NT2/D1 (cell line): ENCODE data around the gene NBAS.

ENCODE experiments used
- DNase-seq: peaks from one replicate; pipeline ENCODE4 v3.0.0-alpha.2; 2011; ENCODE audit warnings: low read depth, low spot score
- H3K27me3 ChIP-seq: 2 replicates; pipeline ENCODE4 v1.6.0; 2011; ENCODE audit warnings: mild to moderate bottlenecking; ENCODE audit not compliant: insufficient read length, insufficient read depth
- H3K36me3 ChIP-seq: 2 replicates; pipeline ENCODE4 v1.6.1; 2011; ENCODE audit warnings: mild to moderate bottlenecking, low read length, mixed read lengths; ENCODE audit not compliant: insufficient read depth, insufficient read length
- H3K4me1 ChIP-seq: 2 replicates; pipeline ENCODE4 v1.5.1; 2011; ENCODE audit not compliant: insufficient read depth, insufficient read length
- H3K4me3 ChIP-seq: 2 replicates; pipeline ENCODE4 v1.5.1; 2011; ENCODE audit warnings: low read depth; ENCODE audit not compliant: insufficient read length
- H3K9ac ChIP-seq: 2 replicates; pipeline ENCODE4 v1.6.0; 2011; ENCODE audit warnings: low read depth; ENCODE audit not compliant: insufficient read length
- H3K9me3 ChIP-seq: 2 replicates; pipeline ENCODE4 v1.5.1; 2011; ENCODE audit warnings: mild to moderate bottlenecking, low read length; ENCODE audit not compliant: insufficient read depth
- SUZ12 ChIP-seq: IDR thresholded peaks from 2 replicates; pipeline ENCODE4 v1.6.1; 2011; ENCODE audit not compliant: insufficient read length, insufficient read depth; ENCODE audit errors: extremely low read depth
- YY1 ChIP-seq: IDR thresholded peaks from 2 replicates; pipeline ENCODE4 v1.6.1; 2011; ENCODE audit not compliant: insufficient read length, insufficient read depth
- ZNF274 ChIP-seq: IDR thresholded peaks from 2 replicates; pipeline ENCODE4 v1.6.1; 2011; ENCODE audit warnings: mild to moderate bottlenecking, low read depth, low read length

NBAS gene

GRCh38 chr2:15595342-15595905 lies 34.3 kb upstream of the NBAS start:
- Histone ChIP-seq H3K4me1 (no peaks in the 10 kb centered on the region), H3K9me3 (no peaks in the 10 kb centered on the region), H3K4me3 (no peak overlapping the region), H3K36me3 (peaks cover 60% of the 10 kb centered on the region), H3K9ac (no peak overlapping the region), H3K27me3 (no peaks in the 10 kb centered on the region)
- no peak for DNase-seq
- TF ChIP-seq ZNF274 (no peak), YY1 (no peak)

- peaks cover 51% of the 10 kb centered on the region for H3K36me3 ChIP-seq
Observed at GRCh38 chr2:15594291-15595256, 33.4 kb upstream of the NBAS start.

DNA sequence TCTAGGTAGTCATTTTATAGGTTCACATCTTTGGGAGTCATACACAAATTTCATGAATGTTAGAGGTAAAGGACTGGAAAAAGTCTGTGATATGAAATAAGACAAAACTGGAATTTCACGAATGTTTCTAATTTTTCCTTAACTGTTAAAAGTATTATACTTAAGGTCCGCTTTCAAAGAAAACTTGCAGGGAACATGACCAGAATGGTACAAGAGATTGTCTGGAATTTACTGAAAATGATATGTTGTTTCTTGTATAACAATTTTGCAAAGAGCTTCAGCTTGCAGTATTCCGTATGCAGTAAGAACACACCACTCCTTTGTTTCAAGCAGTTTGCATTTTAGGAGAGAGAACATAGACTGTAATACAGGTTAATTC lies 32.2 kb upstream of the NBAS start:
- Histone ChIP-seq H3K4me3 (peak overlapping the region; percentile 15), H3K4me1 (no peaks in the 10 kb centered on the region), H3K9ac (no peak overlapping the region), H3K9me3 (no peaks in the 10 kb centered on the region), H3K27me3 (no peaks in the 10 kb centered on the region), H3K36me3 (peaks cover 42% of the 10 kb centered on the region)
- DNase-seq, result no peak
- TF ChIP-seq ZNF274 (no peak), SUZ12 (no peak), YY1 (no peak)

More at GRCh38 chr2:15594291-15595256, 33.4 kb upstream of the NBAS start:
- Histone ChIP-seq H3K4me3 (no peak overlapping the region), H3K9ac (no peak overlapping the region), H3K9me3 (no peaks in the 10 kb centered on the region), H3K27me3 (no peaks in the 10 kb centered on the region), H3K4me1 (no peaks in the 10 kb centered on the region)
- TF ChIP-seq SUZ12 (no peak), YY1 (no peak), ZNF274 (no peak)
- no peak for DNase-seq

DNA sequence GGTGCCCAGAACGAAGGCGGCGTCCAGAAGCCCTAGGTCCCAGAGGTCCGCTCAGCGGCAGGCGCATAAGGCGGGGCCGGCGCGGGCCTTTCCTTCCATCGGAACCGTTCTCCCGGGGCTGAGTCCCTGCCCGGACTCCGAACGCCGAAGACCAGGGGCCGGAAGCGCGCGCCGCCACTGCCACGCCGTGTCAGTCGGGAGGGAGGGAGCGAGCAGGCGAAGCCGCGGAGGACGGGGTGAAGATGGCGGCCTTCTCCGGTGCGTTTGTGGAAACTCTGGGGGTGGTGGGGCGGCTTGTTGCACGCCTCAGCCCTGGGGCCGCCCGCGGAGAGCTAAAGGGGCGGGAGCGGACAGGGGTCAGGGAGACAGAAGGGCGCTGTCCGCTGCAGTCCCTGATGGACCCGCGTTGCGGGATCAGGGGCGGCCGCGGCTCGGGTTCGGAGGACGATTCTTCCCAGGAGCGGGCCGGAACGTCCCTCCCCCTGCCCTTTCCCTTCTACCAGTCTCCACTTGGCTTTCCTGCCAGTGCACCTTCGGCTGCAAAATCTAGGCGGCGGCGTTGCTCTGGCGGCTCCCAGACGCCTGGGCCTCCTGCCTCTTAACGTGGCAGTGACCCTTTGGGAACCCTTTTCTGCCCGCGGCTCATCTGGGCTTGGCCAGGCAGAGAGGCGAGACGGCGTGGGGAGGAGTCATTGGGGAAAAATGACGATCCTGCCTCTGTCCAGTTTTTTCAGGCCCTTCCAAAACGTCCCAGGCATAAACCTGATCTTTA lies 30.7 kb upstream of the NBAS start, which contains the start of gene DDX1:
TSS of gene DDX1 (plus strand) at position 177 of the 772 bp plus-strand sequence. CDS start at position 243, 66 bp downstream.
- no peaks in the 10 kb centered on the region for H3K27me3 ChIP-seq
- H3K36me3 ChIP-seq, result peaks cover 31% of the 10 kb centered on the region
- H3K9me3 ChIP-seq, result no peaks in the 10 kb centered on the region
- H3K9ac ChIP-seq, result peak within 1 kb of the TSS; percentile 93
- peak; percentile 83 for DNase-seq
- TF ChIP-seq SUZ12 (no peak), ZNF274 (no peak), YY1 (peak; percentile 53)
- peak within 1 kb of the TSS; percentile 86 for H3K4me3 ChIP-seq
- no peaks in the 10 kb centered on the region for H3K4me1 ChIP-seq

DNA sequence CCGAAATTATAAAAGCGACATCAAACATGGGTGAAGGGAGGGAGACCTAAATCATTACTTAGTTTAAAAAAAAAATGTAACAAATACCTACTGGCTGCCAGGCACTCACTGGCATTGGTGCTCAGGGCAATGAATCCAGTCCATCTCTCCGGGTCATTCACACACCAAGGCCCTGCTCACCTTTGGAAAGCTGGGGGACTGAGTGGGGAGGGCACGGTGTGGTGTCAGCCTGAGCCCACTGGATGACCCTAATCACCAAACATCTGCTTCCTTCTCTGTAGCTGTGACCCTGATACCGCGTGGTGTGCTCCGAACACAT lies 30.2 kb upstream of the NBAS start:
- H3K36me3 ChIP-seq, result peaks cover 26% of the 10 kb centered on the region
- no peaks in the 10 kb centered on the region for H3K27me3 ChIP-seq
- H3K4me1 ChIP-seq, result no peaks in the 10 kb centered on the region
- no peak for DNase-seq
- H3K9ac ChIP-seq, result peak overlapping the region; percentile 79
- peak overlapping the region; percentile 86 for H3K4me3 ChIP-seq
- no peak for TF ChIP-seq ZNF274
- no peaks in the 10 kb centered on the region for H3K9me3 ChIP-seq

DNA sequence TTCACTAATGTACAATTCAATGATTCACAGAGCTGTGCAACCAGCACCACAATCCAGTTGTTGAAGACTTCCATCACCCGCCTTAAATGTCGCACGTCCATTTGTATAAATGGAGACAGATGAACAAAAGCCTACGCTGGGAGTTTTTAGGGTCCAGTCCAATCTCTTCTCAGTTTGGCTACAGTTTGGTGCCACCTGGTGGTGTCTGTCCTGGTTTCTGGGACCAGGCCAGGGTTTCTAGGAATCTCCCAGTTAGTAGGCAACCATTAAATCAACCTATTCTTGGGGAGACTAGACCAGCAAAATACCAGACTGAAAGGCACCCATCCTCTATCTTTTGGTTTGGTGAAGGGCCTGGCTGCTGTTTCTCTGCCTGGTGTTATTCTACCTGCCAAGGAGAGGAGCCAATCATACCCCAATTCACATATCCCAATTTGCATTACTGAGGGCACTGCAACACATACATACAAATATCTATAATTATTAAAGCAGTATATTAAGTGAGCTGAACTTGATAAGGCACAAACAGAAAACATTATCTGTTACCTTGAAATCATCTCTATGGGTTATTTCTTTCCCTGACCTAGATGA lies 27.3 kb upstream of the NBAS start:
- Histone ChIP-seq H3K4me1 (no peaks in the 10 kb centered on the region), H3K9me3 (no peaks in the 10 kb centered on the region), H3K27me3 (no peaks in the 10 kb centered on the region), H3K4me3 (no peak overlapping the region), H3K9ac (no peak overlapping the region), H3K36me3 (peaks cover 6% of the 10 kb centered on the region)
- no peak for DNase-seq
- no peak for TF ChIP-seq YY1
- no peak for TF ChIP-seq SUZ12
- no peak for TF ChIP-seq ZNF274
